GM19023 (cell line): ENCODE measurements around the gene PIF1.
"Not testable (repeated sequence)": the region's sequence is repeated elsewhere in the genome, so short reads cannot be mapped to it uniquely, and the experiment has no call there.

Experiments
- ATAC-seq: cut with Tn5 transposase; IDR thresholded peaks from one replicate; pipeline ENCODE4 v1.9.1; 2021; ENCODE audit warnings: mild to moderate bottlenecking, moderate library complexity; ENCODE audit not compliant: unreplicated experiment

PIF1 gene

DNA sequence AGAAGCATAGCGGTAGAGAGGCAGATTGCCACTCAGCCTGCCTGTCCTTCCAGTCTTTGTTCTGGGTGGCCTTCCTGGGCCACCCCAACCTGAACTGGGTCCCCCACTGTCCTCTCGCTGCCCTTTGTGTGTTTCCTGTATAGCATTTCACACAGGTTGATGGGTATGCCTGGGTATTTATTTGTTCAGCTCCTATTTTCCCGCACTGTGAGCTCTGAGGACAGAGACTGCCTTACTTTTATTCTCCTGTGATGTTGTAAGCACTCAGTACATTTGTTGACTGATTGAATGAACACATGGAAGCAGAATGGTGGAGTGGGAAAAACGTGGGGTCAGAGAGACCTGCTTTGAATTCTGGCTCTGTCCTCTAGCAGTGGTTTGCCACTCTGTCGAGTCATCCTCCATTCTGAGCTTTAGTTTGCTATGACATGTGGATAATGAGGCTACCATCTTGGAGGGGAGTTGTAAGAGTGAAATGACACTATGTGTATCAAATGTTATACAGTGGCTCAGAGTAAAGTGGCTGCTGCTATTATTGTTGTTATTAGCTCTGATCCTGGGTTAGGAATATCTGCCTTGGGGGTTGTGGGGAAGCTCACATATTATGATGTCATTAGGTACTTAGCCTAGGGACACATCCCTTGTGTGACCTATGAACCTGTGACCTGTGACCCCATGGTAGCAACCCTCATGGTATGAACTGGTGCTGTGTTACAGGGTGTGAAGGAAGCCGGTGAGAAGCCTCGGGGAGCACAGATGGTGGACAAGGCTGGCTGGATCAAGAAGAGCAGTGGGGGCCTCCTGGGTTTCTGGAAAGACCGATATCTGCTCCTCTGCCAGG lies 22.6 kb upstream of the PIF1 start:
- no peak for ATAC-seq

DNA sequence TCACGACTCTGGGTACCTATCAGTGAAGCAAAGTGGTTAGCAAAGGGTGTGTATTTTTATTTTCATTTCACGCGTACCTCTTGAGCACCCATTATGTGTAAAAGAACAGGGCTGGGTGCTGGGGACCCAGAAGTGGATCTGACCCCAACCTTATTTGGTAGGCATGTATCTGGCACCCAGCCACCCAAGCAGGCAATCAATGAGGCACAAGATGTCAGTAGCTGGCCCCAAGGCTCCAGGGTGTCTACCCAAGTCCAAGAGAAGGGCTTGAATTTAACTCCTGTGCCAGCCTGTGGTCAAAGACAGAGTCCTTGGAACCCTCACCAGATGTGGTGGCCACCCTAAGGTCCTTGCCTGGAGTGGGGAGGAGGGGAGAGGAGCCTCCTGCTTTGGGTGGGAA lies 22.0 kb upstream of the PIF1 start:
- no peak for ATAC-seq

DNA sequence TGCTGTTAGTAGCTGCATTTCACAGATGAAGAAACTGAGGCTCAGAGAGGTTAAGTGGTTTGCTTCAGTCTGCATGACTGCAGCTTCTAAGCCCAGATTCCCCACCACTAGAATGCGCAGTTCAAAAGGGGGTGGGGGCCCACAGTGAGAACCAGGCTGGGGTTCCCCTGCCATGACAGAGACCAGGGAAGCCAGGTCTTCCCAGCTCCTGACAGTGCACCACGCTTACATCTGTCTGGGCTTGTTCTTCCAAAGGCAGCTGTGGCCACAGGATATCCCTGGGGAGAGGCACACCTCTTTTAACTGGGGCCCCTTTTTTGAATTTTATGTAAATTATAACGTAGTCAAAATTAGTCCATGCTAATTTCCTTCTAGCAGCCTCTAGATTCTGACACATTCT lies 21.6 kb upstream of the PIF1 start:
- no peak for ATAC-seq

DNA sequence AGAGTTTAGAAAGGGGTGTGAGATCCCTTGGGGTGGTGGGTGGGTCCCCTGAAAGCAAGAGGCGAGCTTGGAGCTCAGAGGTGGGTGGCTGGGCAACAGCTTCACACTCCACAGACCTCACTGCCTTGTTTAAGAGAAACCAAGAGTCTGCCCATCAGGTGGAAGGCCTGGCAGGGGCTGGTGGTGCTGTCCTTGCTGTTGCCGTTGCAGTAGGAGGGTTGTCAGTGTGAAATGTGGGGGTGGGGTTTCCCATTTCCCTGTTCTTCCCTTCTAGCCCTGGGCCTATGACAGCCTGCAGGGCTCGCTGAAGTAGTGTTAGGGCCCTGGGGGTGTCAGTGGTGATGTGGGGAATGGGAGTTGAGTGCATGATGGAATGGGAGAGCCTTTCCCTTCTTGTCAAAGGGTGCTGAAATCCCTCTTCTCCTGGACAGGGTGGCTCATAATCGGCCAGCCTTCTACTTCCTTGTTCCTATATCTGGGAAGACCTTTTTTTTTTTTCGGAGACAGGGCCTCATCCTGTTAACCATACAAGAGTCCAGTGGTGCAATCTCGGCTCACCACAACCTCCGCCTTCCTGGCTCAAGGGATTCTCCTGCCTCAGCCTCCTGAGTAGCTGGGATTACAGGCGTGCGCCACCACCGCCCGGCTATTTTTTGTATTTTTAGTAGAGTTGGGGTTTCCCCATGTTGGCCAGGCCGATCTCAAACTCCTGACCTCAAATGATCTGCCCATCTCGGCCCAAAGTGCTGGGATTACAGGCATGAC lies 20.6 kb upstream of the PIF1 start:
- no peak for ATAC-seq

DNA sequence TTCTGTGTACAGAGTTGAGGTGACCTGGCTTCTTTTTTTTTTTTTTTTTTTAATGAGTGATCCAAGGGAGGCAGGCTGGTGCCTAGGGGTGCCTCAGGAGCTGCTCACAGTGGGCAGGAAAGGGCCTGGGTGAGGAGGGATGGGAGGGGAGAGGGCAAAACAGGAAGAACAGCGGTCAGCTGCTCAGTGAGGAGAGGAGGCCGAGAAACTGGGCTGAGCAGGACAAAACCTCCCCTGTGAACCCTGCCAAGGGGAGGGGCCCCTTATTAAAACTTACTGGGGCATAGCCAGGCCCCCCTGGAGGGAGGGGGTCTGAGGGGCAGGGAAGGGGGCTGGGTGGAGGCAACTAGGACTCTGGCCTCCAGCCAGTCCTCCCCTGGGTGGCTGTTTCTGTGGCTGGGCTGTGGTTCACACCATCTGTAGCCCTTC lies 19.8 kb upstream of the PIF1 start:
- ATAC-seq = no peak

DNA sequence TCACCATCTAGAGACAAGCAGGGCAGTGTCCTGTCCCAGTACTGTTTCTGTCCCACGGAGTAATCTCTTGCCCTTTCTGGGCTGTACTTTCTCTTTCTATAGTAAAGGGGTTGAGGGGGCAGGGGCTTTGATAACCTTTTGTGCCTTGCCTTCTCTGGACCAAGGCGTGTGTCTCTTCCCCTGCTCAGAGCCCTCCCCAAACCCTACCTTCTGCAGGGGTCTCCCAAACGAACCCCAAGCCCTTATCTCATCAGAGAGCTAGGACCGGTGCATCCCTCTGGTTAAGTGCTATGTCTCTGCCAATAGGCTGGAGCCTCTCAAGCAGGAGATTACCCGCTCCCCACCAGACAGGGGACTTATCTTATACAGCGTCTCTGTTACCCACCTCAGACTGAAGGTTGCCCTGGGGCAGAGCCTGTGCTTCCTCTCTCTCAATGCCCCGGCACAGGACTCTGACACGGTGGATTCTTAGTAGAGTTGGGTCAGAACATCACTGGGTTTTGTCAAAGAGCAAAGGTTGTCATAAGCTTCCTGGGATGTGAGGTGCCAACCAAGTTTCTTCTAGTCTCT lies 19.2 kb upstream of the PIF1 start:
- no peak for ATAC-seq

DNA sequence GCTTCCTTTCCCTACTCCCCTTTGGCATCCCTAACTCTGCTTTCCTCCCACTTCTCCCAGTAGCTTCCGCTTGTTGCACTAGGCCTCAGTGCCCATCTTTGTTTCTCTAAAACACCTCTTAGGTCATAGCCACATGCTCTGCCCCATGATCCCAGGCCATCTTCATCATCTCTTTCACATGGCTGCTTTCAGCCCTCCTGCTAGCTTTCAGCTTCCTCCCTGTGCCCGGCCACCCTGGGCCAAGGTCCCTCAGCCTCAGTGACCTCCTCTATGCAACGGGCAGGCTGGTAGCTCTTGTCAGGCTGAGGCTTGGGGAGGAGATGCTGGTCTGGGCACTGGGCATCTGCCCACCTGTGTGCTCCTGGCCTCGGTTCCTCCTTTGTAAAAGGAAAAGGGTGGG lies 18.5 kb upstream of the PIF1 start:
- ATAC-seq = no peak

DNA sequence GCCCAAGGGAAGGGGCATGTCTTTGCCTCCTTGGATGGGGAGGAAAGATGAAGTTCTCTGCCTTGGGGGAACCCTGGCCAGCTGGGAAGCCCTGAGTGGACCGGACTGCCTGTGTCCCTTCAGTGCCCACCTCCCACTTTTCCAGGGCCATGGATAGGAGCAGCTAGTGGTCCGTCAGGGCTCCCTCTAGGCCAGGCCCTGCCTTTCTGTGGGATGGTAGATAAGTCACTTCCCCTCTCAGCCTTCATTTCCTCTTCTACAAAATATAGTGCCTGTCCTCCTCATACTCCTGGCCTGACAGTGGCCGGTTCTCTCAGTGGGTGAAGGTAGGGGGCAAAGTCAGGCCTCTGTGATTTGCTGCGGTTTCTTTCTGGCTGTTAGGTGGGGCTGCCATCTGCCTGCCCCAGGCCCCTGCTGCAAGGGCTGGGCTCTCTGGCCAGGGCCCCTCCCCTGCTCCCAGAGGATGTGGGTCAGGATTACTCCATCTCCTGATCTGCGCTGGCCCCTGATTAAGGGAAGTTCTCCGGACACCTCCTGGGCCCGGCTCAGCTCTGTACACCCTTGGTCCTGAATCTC lies 17.6 kb upstream of the PIF1 start:
- ATAC-seq = no peak

DNA sequence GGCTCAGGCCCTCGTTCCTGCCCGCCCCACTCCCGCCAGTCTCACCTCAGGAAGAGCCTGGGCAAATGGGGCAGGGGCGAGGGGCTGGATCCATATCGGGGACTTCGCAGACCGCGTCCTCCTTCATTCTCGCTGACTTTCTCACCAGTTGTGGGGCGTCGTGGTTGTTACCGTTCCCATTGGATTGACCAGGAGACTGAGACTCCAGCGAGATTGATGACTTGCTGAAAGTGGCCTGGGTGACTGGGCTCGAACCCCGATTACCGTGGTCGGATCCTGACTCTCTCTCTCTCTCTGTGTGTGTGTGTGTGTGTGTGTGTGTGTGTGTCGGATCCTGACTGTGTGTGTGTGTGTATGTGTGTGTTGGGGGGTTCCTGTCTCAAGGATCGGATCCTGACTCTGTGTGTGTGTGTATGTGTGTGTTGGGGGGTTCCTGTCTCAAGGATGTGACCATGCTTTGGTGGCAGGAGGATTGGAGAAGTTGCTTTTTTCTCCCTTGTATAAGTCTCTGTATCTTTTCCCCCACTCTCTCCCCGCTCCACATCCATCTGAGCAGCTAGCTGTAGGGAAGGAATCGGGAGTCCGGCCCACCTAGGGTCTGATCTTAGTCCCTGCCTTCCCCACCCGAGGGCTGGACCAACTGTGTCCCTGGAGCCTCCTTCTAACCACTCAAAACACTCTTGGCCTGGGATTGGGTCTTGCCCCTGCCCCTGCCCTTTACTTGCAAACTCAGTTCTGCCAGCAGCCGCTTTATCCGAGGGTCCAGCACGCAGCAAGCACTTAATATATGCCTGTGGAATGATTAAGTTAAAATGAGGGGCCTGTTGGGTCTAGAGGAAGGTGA lies 16.9 kb upstream of the PIF1 start:
- no peak for ATAC-seq

DNA sequence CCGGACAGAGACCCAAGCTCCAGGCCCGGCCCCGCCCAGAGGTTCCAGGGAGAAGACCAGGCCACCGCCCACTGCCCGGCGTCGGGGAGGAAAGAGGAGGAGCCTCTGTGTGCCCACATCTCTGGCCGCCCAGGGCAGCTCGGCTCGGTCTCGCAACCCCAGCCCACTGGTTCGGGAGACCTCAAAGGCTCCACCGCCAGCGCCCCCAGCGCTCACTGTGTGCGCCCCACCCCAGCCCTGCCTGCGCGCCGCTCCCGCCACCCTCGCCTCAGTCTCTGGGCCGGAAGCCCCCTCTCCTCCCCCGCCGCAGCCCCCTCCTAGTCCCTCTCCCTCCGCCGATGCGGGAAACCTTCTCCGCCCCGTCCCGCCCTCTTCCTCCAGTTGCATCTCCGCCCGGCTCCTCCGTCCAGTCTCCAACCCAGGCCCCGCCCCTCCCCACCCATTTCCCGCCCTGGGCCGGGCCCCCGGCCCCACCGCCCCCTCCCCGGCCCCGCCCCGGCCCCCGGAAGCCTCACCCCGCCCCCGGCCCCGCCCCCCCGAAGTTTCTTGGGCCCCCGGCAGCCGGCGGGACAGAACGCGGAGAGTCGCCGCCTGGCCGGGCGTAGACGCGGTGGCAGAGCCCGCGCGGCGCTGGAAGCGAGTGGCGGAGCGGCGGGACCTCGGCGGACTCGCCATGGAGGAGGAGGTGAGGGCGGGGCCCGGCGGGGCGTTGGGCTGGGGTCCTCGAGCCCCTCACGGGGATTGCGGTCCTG lies 16.1 kb upstream of the PIF1 start, which contains the start of gene PLEKHO2:
Gene PLEKHO2, plus strand, starts transcription at position 572 of the 752 bp plus-strand sequence. Its CDS starts 102 bp downstream, at position 674.
- ATAC-seq = peak; percentile 77

DNA sequence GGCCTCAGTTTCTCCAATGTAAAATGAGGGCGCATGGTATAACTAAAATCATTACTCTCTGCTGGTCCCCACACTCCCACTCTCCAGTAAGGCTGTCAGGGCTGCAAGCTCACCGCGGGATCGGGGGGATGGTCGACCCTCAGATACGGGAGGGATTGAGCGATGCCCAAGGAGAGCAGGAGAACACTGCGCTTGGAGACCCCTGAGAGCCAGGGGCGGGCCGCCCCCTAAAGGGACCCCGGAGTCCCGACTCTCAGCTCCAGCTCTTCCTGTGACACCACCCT lies 15.6 kb upstream of the PIF1 start:
- ATAC-seq = no peak

DNA sequence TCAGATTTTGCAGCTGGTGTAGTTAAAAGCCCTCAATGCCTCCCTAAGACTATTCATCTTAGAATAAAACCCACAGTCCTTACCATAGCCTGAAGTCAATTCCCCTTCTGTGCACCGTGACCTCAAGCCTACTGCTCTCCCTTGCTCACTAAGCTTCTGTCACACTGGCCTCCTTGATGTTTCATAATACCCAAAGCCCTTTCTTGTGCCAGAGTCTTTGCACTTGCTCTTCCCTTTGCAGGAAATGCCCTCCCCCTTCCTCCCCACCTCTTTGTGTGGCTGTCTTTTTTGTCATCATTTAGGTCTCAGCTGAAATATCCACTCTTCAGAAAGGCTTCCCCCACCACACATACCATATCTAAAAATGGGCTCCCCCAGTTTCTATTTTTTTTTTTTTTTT lies 12.1 kb upstream of the PIF1 start:
- no peak for ATAC-seq

DNA sequence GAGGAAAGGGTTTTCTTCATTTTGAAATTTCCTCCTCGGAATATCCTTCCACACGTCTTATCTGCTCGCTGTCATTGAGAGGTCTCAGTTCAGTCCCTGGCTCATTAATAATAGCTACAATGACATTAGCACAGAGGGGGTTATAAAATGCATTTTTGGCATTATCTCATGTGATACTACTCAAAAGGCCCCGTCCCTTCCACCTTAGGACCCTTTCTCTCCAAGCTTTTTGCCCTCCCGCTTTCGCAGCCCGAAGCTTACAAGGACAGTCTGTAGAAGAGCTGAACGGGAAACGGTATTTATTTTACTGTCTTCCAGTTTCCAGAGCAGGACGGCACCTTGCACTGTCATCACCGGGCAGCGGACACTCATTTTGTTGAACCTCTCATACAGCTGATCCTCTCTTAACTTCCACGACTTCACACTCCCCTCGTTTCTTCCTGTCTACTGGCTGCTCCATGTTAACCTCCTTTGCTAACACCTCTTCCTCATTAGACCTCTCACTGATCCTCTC lies 10.6 kb upstream of the PIF1 start:
- ATAC-seq = no peak

DNA sequence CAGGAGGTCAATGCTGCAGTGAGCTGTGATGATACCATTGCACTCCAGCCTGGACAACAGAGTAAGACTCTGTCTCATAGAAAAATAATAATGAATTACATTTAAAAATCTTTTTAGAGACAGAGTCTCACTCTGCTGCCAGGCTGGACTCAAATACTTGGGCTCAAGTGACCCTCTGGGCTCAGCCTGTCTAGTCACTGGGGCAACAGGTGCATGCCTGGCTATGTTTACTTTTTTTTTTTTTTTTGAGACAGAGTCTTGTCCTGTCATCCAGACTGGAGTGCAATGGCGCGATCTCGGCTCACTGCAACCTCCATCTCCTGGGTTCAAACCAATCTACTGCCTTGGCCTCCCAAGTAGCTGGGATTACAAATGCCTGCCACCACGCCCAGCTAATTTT lies 8.2 kb upstream of the PIF1 start:
- ATAC-seq = no peak

DNA sequence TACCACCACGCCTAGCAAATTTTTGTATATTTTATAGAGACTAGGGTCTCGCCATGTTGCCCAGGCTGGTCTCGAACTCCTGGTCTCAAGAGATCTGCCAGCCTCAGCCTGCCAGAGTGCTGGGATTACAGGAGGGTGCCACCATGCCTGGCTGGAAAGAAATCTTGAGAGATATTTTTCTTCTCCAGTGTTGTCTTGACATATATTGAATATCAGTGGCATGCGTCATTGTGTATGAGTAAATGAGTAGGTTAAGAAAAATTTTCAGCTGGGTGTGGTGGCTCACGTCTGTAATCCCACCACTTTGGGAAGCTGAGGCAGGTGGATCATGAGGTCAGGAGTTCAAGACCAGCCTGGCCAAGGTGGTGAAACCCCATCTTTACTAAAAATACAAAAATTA lies 3.5 kb upstream of the PIF1 start:
- no peak for ATAC-seq

DNA sequence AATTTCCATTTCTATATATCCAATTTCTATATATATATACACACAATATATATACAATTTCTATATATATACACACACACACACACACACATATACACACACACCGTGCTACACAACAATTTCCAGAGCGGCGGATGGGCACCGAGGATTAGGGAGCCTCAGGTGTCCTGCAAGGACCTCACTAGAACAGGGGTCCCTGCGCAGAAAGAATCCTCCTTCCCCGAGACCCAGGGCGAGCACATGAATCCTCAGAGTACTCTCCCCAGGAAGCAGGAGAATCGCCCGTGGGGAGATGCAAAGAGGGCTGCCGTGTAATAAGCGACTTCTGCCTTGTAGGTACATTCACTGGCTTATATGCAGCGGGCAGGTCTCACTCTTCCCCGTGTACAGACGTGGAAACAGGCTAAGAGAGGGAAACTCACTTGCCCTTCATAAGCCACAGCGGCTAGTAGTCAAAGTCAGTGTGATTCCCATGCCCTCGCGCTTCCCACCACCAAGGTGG lies 467 bp downstream of the PIF1 start:
- ATAC-seq = peak; percentile 2

DNA sequence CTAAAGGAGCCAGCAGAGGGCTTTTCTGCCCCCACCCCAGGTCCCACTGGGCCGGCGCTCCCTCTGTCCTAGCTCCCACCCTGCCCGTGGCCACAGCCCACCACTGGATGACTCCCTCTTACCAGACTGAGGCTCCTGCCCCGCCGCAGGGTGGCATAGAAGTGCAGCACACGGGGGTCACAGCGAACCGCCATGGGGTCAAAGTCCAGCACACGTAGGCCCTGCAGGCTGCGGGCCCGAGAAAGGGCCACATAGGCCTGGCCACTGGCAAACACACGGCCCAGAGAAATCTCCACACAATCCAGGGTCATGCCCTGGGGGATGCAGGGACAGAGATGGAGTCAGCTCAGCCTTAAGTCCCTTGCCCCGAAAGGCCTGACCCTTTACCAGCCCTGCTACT lies 9.0 kb downstream of the PIF1 start:
- no peak for ATAC-seq

DNA sequence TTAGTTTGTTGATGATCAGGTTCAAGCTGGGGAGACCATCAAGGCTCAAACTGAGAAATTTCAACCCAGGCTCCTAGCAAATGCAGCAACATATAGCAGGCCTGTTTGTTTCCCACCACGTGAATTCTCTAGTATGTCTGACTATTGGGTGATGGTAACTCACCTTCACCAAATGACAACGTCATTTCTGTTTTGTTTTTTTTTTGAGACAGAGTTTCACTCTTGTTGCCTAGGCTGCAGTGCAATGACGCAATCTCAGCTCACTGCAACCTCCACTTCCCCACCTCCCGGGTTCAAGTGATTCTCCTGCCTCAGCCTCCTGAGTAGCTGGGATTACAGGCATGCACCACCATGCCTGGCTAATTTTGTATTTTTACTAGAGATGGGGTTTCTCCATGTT lies 10.5 kb downstream of the PIF1 start:
- ATAC-seq = not testable (repeated sequence)

DNA sequence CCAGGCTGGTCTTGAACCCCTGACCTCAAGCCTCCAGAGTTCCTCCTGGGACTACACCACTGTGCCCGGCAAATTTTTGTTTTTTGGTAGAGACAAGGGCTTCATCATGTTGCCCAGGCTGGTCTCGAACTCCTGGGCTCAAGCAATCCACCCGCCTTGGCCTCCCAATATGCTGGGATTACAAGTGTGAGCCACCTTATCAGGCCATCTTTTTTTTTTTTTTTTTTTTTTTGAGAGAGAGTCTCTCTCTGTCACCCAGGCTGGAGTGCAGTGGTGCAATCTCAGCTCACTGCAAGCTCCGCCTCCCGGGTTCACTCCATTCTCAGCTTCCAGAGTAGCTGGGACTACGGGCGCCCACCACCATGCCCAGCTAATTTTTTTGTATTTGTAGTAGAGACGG lies 11.2 kb downstream of the PIF1 start:
- not testable (repeated sequence) for ATAC-seq

DNA sequence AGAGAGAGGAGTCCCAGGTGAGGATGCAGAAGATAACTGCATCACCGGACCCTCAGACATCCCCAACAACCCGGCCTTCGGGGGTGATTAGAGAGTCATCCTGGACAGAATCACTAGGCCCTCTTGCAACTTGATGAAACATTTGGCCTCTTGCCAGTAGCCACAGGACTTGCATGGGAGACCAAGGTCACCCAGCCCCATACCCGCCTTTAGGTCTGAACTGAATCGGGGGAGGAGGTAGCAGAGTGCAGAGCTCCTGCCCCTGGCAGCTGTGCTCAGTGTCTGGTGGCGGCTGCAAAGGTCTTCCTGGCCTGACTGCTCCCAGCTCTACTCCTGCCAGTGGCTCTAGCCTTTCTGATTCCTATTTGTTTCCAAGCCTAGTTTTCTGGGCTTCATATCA lies 12.4 kb downstream of the PIF1 start:
- no peak for ATAC-seq
